T-helper 1 cell (primary cell): ENCODE measurements around the gene COX6B2.
A peak's percentile ranks its signal among the peaks of the same experiment; 100 is the strongest.

ENCODE experiments used
- DNase-seq, 5 donors: peaks; one replicate each; pipeline ENCODE4 v3.0.0-alpha.2; 2012 to 2020

The COX6B2 gene

DNA sequence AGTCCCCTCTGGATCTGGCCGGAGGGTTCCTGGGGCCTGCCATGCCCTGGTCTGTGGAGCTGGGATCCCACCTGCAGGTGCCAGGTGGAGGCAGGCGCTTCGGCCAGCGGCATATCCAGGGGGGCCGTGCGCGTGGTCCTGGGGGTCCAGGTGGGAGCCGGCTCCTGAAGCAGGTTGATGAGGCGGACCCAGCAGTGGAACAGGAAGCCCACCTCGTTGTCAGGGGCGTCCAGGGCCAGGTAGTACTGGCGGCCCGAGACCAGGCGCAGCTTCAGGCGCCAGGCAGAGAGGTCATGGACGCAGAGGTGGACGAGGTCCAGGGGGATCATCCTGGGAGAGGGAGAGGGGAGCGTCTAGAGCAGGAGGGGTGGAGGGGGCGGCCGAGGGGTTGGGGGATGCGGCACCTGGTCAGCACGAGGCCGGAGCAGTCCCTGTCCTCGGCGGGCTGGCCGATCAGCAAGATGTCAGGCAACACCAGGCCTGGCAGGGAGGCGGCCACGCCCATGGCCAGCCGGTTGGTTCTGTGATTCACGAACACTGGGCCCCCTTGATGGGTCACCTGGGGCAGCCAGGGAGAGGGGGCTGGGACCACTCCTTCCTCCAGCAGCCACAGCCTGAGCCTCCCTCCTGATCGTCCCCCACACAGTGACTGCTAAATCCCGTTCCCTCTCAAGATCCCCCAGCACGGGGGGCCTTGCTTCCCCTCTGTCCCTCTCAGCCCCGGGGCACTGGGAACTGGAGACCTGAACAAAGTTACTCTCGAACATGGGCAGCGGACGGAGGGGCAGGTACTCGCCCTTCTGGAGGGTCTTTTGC is 7.9 kb upstream of the COX6B2 start:
- no peak for DNase-seq

- no peak for DNase-seq
Observed at GRCh38 chr19:55360902-55361301, 6.4 kb upstream of the COX6B2 start.

GRCh38 chr19:55358943-55359908 is 4.7 kb upstream of the COX6B2 start:
- no peak for DNase-seq

DNA sequence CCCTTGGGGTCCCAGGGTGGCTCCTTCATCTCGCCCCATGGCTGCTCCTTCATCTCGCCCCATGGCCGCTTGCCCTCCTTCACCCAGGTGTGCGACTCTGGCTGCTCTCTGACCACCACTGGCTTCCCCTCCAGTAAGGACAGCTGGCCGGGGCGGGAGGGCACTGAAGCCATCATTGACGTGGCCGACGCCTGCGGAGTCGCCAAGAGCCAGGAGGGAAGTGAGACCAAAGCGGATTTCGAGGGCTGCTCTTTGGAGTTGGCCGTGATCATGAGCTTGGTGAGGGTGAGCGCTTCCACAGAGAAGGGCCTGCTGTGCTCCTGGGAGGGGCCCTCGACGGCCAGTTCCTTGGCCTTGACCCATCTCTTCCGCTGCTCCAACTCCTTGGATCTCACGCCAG is 4.0 kb upstream of the COX6B2 start:
- no peak for DNase-seq

- no peak for DNase-seq
Observed at GRCh38 chr19:55355213-55355821, 798 bp upstream of the COX6B2 start.

GRCh38 chr19:55353803-55354697 is 469 bp downstream of the COX6B2 start:
- DNase-seq = peak; percentile 53 to 77 (median 62)

DNA sequence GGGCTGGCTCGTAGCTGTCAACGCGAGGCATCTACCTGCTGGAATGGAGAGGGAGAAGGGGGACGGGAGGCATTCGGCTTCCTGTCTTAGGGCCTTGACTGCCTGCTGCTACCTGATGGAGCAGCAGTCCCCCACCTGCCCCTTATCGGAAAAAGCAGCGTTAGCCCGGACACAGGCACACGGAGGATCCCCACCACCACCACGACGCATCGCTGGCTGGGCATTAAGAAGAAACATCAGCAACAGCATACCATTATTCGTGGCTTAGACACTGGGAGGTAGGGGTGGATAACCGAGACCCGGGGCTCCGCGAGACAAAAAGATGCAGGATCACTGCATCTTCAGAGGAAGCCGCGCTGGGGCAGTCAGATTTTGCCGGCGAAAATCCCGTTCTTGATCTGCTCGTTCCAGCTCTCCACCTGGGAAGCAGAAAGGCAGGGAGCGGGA is 1.1 kb downstream of the COX6B2 start:
- no peak for DNase-seq

GRCh38 chr19:55352549-55353145 is 1.9 kb downstream of the COX6B2 start:
- no peak for DNase-seq

GRCh38 chr19:55352040-55352439 is 2.5 kb downstream of the COX6B2 start:
- no peak for DNase-seq

- DNase-seq = no peak
Observed at GRCh38 chr19:55350620-55351315, 3.8 kb downstream of the COX6B2 start.

GRCh38 chr19:55348317-55349034 is 6.0 kb downstream of the COX6B2 start:
- no peak for DNase-seq

DNA sequence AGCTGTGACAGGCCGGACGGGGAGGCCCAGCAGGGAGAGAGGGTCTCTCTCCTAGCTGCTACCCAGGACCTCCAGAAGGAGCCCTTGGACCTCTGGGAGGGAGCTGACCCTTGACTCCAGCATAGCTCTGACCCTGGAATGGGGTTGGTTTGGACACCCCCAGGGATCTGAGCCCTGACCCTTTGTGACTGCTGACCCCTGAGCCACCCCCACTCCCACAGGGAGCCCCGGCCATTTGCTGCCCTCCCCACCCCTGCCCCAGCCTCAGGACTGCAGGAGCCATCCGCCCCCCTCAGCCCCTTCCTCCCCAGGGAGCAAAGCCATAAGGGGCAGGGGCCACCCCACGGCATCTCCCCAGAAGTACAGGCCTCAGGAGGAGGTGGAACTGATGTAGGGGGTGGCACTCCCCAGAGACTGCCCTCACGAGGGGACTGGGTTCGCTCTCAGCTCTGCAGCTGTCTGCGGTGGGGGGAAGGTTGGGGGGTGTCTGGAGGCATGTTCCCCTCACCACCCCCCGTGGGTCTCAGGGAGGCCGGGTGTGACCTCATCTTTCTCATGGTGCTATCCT is 7.0 kb downstream of the COX6B2 start:
- no peak for DNase-seq

DNA sequence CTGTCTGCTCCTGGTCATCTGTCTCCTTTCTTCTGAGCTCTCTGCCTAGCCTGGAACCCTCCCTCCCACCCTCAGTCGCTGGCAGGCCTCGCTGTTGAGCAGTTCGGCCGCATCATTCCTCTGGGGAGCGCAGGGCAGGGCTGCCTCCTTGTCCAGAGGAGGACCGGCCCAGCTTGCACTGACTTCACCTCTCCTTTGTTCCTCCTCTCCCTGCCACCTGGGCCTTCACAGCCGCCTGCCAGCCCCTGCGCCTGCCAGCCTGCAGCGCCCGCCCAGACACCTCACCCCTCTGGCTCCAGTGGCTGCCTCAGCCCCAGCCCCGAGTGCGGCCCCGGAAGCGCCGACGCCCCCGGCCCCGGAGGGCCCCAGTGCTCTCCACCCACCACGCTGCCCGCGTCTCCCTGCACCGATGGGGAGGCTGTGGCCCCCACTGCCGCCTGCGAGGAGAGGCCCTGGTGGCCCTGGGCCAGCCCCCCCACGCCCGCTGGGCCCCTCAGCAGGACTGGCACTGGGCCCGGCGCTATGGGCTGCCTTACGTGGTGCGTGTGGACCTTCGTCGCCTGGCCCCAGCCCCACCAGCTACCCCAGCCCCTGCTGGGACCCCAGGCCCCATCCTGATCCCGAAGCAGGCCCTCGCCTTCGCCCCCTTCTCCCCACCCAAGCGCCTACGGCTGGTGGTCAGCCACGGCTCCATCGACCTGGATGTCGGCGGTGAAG is 7.6 kb downstream of the COX6B2 start:
- DNase-seq = no peak

DNA sequence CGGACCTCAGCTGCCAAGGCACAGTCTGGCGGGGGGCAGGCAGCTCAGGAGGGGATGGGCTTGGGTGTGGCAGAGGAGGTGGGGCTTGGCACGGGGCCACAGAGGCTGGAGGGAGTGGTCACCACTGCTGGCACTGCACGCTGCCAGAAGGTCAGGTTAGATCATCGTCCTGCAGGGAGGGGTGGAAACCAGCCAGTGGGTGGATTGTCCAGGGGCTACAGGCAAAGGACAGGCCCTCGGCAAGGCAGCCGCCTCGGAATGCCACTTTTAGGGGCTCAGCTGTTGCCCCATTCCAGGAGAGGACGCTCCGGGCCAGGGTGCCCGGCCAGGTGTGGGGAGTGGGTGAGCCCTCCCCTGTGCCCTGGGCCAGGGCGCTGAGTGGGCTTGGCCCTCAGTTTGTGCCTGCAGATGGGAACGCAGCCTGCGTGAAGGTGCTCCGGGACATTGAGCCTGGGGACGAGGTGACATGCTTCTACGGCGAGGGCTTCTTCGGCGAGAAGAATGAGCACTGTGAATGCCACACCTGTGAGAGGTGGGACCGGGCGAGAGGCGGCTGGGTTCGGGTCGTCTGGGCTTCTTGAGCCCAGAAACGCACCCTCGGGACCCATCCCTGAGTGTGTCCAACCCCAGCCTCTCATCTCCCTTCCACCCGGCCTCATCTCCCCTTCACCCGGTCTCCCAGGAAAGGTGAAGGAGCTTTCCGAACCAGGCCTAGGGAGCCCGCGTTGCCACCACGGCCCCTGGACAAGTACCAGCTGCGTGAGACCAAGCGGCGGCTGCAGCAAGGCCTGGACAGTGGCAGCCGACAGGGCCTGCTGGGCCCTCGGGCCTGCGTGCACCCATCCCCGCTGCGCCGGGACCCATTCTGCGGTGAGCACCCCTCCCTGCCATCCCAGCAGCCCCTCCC is 8.4 kb downstream of the COX6B2 start:
- DNase-seq = no peak

DNA sequence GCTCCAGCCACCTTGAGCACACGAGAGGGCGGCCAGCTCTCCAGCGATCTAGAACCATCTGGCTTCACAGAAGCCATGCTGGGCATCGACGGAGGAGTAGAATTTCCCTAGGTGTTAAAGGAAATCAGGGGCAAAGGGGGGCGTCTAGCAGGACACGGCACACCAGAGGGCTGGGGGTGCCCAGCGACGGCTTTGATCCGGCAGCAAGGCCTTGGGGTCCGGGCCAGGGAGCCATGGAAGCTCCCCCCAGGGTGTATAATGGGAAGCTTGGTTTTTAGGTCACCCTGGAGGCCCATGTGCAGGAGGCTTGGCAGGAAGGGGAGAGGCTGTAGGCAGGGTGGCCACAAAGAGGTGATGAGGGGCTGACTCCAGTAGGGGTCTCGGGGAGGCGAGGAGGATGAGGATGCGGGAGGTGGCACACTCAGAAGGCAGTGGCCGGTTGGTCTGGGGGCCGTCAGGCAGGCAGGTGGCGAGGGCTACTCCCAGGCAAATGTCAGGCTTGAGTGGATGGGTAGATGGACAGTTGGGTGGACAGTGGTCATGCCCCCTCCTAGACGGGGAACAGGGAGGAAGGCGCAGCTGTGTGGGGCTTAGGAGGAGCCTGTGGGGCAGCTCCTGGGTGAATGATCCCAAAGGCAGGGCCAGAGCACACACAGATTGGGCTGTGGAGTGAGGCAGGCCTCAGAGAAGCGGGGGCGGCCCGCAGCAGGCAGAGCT is 9.3 kb downstream of the COX6B2 start:
- DNase-seq = no peak

GRCh38 chr19:55344444-55344843 is 10.1 kb downstream of the COX6B2 start:
- no peak for DNase-seq
